ENCODE data around the gene CGB2.
"Not testable (repeated sequence)": the region's sequence is repeated elsewhere in the genome, so short reads cannot be mapped to it uniquely, and the experiment has no call there.

CGB2 gene

DNA sequence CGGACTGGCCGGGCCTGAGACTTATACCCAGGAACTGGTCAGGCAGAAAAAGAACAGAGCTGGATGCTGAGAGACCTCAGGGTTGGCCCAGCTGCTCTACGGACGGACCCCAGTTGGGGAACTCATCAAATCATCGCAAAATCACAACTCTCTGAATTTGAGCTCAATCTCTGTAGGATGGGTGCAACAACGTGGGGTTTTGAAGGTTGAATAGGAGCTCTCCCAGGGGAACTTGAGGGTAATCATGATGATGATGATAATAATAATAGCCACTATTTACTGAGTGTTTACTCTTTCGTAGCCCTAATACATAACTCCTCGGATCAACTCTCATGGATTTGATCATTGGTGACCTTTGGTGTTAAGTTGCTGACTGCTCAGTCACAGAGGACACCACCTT, 1.4 kb upstream of the CGB2 start:
- in situ Hi-C loops (cut with MboI; ENCODE audit: low sequenced_read_pairs), result not testable (repeated sequence)

DNA sequence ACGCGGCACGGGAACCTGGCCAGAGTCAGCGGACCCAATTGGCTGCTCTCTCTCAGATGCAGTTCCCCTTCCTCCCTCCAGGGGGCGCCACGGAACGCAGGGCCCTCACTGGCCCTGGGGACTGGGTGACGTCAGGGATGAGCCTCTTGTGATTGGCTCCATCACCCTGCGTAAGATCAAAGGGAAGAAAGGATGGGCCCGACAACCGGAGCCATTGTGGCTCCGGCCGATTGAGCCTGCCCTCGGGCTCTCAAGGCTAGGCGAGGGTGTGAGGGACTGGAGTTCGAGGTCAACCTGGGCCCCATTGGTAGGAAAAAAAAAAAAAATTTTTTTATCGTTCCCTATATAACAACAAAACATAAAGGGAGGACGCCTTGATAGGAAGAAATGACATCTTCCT, 5.1 kb downstream of the CGB2 start, which contains the start of gene CGB1:
CGB1 (minus strand) TSS at position 81 of the 400 bp plus-strand sequence. CDS start 184 bp downstream, outside the sequence.
- in situ Hi-C loops (cut with MboI; ENCODE audit: low sequenced_read_pairs), result not testable (repeated sequence)

DNA sequence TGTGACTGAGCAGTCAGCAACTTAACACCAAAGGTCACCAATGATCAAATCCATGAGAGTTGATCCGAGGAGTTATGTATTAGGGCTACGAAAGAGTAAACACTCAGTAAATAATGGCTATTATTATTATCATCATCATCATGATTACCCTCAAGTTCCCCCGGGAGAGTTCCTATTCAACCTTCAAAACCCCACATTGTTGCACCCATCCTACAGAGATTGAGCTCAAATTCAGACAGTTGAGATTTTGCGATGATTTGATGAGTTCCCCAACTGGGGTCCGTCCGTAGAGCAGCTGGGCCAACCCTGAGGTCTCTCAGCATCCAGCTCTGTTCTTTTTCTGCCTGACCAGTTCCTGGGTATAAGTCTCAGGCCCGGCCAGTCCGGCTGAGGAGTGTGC, 6.4 kb downstream of the CGB2 start:
- in situ Hi-C loops (cut with MboI; ENCODE audit: low sequenced_read_pairs), result not testable (repeated sequence)

DNA sequence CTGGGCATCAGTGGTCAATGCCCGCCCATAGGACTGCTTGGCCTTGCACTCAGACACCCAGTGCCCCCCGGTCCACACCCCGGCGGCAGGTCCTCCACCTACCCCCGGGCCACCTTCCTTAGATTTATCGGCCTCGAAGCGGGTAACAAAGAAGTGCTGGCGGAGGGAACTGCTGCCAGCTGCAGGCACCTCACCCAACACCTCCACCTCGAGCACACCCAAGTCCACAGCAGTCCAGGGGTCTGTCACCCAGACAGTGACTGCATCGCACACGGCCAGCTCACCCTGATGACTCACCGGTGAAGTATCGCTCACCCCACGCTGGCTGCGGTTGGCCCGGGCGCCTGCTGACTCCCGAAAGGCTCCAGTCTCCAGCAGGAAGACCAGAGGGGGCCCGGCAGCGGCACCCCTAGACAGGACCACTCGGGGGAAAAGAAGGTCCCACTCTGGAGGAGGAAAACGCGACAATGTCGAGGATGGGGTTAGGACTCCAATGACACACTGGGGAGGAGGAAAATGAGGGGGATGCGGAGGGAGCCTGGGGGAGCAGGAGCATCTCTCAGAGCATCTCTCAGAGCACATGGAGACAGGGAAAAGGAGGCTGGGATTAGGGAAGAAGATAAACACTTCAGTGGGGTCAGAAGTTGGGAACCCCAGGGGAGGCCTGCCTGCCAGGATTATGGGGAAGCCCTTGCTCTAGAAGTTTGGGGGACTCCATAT, 7.0 kb downstream of the CGB2 start:
- in situ Hi-C loops (cut with MboI; ENCODE audit: low sequenced_read_pairs), result not testable (repeated sequence)

DNA sequence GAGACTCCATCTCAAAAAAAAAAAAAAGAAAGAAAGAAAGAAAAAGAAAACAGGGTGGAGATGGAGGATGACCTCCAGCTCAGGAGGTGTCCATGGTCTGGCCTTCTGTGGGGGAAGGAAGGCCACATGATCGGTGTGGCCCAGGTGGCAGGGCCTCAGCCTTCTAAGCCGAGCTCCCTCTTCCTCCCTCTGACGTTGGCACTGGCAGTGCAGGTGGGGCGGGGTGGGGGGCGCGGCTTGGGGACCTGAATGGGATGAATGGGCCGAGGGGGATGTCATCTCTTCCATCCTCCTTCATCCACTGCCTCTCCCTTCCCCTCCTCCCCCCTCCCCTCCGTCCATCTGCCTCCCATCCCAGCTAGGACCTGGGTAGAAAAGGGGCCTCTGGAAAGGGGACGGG, 8.0 kb downstream of the CGB2 start:
- in situ Hi-C loops (cut with MboI; ENCODE audit: low sequenced_read_pairs), result not testable (repeated sequence)

DNA sequence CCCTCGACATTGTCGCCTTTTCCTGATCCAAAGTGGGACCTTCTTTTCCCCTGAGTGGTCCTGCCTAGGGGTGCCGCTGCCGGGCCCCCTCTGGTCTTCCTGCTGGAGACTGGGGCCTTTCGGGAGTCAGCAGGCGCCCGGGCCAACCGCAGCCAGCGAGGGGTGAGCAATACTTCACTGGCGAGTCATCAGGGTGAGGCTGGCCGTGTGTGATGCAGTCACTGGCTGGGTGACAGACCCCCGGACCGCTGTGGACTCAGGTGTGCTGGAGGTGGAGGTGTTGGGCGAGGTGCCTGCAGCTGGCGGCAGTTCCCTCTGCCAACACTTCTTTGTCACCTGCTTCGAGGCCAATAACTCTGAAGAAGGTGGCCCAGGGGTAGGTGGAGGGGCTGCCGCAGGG, 10.5 kb downstream of the CGB2 start:
- in situ Hi-C loops (cut with MboI; ENCODE audit: low sequenced_read_pairs), result no loop called here

DNA sequence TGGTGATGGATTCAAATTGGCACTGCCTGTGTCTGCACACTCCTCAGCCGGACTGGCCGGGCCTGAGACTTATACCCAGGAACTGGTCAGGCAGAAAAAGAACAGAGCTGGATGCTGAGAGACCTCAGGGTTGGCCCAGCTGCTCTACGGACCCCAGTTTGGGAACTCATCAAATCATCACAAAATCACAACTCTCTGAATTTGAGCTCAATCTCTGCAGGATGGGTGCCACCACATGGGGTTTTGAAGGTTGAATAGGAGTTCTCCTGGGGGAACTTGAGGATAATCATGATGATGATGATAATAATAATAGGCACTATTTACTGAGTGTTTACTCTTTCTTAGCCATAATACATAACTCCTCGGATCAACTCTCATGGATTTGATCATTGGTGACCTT, 11.0 kb downstream of the CGB2 start:
- in situ Hi-C loops (cut with MboI; ENCODE audit: low sequenced_read_pairs), result not testable (repeated sequence)

DNA sequence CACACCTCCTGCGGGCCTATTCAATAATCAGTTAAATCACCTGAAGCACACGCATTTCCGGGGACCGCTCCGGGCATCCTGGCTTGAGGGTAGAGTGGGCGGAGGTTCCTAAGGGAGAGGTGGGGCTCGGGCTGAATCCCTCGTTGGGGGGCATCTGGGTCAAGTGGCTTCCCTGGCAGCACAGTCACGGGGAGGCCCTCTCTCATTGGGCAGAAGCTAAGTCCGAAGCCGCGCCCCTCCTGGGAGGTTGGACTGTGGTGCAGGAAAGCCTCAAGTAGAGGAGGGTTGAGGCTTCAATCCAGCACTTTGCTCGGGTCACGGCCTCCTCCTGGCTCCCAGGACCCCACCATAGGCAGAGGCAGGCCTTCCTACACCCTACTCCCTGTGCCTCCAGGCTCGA, 11.9 kb downstream of the CGB2 start, which contains the start of gene CGB5:
CGB5 (plus strand) TSS at position 301 of the 400 bp plus-strand sequence. CDS start 362 bp downstream, outside the sequence.
- in situ Hi-C loops (cut with MboI; ENCODE audit: low sequenced_read_pairs), result not testable (repeated sequence)

DNA sequence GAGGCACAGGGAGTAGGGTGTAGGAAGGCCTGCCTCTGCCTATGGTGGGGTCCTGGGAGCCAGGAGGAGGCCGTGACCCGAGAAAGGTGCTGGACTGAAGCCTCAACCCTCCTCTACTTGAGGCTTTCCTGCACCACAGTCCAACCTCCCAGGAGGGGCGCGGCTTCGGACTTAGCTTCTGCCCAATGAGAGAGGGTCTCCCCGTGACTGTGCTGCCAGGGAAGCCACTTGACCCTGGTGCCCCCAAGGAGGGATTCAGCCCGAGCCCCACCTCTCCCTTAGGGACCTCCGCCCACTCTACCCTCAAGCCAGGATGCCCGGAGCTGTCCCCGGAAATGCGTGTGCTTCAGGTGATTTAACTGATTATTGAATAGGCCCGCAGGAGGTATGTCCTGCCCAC, 17.3 kb downstream of the CGB2 start, which contains the start of gene CGB8:
CGB8 (minus strand) TSS at position 101 of the 400 bp plus-strand sequence. CDS start 372 bp downstream, outside the sequence.
- in situ Hi-C loops (cut with MboI; ENCODE audit: low sequenced_read_pairs), result not testable (repeated sequence)

DNA sequence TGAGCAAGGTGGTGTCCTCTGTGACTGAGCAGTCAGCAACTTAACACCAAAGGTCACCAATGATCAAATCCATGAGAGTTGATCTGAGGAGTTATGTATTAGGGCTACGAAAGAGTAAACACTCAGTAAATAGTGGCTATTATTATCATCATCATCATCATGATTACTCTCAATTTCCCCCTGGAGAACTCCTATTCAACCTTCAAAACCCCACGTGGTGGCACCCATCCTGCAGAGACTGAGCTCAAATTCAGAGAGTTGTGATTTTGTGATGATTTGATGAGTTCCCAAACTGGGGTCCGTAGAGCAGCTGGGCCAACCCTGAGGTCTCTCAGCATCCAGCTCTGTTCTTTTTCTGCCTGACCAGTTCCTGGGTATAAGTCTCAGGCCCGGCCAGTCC, 18.1 kb downstream of the CGB2 start:
- in situ Hi-C loops (cut with MboI; ENCODE audit: low sequenced_read_pairs), result not testable (repeated sequence)

DNA sequence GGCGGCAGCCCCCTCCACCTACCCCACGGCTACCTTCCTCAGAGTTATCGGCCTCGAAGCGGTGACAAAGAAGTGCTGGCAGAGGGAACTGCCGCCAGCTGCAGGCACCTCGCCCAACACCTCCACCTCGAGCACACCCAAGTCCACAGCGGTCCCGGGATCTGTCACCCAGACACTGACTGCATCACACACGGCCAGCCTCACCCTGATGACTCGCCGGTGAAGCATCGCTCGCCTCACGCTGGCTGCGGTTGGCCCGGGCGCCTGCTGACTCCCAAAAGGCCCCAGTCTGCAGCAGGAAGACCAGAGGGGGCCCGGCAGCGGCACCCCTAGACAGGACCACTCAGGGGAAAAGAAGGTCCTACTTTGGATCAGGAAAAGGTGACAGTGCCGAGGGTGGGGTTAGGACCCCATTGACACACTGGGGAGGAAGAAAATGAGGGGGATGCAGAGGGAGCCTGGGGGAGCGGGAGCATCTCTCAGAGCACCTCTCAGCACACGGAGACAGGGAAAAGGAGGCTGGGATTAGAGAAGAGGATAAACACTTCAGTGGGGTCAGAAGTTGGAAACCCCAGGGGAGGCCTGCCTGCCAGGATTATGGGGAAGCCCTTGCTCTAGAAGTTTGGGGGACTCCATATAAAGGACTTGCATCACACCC, 18.8 kb downstream of the CGB2 start:
- in situ Hi-C loops (cut with MboI; ENCODE audit: low sequenced_read_pairs), result not testable (repeated sequence)

DNA sequence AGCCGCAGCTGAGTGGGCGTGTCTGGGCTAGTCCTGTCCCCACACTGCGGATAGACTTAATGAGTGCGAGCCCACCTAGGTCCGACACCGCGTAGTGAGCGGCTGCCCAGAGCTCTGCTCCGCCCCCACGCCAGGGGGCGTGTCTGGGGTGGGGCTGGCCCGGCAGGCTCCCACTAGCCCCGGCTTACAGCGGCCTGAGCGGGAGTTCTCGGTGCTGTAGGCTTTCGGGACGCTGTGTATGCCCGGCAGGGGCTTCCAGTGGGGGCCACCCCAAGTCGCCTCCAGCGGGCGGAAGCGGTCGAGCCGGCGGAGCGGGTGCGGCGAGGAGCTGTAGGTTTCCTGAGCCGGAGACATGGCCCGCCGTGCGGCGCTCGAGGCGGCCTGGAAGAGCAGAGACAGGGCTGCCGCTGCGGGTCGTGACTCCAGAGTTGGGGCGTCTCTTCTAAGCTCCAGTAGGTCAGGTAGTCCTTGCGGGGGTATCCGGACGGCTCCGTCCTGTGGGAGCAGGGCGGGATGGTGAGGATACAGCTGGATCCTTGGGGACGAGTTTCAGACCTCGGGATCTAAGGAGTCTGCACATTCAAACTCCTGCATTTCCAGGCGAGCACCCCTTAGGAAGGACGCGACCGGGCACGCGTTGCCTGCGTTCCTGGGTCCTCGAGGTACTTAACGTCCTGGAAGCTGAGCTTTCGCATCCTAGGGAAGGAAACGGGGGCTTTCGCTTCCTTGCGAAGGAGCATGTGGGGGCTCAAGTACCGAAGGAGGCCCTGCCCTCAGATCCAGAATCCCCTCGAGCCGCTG, 24.6 kb downstream of the CGB2 start:
- in situ Hi-C loops (cut with MboI; ENCODE audit: low sequenced_read_pairs), result no loop called here

DNA sequence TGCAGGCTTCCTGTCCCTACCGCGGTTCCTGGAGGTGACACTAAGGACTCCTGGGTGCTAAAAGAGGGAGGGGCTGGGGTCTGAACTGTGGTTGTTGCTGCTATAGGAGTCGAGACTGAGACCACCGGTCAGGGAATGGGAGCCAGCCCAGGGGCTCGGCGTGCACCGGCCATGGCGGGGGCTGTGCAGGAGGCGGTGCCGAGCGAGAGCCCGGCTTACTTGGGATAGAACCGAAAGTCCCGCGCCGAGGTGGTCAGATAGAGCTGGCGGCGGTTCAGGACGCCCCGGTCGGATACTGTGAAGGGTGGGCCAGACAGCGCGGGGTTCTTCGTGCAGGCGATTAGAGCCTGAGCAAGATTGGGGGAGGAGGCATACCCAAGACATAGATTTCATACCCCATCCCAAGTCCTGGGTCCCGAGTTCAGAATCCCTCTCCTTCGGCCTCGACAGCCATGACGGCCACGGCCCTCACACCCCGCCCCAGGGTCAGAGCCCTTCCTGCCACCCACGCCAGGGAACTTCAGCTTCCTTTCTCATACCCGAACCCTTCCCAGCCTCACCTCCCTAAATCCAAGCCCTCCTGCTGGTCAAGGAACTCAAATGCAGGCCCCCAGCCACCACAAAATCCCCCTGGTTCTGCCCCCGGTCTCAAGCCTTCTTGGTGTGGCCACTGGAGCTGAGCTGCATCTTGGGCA, 25.4 kb downstream of the CGB2 start:
- in situ Hi-C loops (cut with MboI; ENCODE audit: low sequenced_read_pairs), result not testable (repeated sequence)

DNA sequence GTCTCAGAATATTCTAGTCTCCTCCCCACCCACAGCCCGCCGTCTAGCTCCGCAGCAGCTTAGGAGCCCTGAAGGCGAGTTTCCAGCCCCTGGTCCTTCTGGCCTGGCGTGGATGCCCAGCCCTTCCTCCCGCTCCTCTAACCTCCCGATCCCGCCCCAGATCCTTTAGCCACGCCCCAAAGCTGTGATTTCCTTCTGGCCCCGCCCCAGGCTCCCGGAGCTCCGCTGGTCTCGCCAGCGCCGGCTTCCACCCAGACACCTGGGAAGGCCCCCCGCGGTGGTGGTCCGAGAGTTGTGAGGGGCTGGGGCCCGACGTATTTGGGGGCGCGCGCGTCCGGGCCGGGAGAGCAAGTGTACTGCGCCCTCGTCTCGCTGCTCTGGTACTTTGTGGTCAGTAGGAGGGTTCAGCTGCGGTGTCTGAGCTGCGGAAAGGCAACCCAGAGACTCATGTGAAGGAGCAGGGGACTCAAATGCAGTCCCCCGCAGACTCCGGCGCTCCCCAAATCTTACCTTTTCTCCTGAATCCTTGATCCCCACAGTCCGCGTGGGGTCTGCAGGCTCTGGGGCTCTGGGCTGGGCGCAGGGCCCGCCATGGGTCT, 26.0 kb downstream of the CGB2 start, which contains the start of gene CGB7:
CGB7 (minus strand) TSS at position 114 of the 599 bp plus-strand sequence. CDS start 2,374 bp downstream, outside the sequence.
- in situ Hi-C loops (cut with MboI; ENCODE audit: low sequenced_read_pairs), result no loop called here

DNA sequence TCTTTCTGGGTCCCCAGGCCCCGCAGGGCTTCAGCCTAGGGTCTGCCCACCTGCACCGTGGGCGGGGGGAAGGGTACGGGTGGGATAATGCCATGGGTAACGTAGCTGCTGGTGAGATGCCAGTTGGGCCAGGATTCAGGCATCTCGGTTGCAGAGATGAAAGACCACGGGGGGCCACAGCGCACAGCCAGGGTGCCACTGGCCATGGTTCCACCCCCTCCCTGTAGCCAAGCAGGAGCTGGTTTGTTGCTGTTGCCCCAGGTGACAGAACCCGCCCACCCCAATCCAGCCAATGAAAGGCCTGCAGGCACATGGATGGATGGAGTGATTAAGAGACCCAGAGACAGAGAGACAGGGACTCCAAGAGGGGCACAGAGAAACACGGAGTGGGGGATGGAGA, 26.9 kb downstream of the CGB2 start:
- in situ Hi-C loops (cut with MboI; ENCODE audit: low sequenced_read_pairs), result no loop called here

DNA sequence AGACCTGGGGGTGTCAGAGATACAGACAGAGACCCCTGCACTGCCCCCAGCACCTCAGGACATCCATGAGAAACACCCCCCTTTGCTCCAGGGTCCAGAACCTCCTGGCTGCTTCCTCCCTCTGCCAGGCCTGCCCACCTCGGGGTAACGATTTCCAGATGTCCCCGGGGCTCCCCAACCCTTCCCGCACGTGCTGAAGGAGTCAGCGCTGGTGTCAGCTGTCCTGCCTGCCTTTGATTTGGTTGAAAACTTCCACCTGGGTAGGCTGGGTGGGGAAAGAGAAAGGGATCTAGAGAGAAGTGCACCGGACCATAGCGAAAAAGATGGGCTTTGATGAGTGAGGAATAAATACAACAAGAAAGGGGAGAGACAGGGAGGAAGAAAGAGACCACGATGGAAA, 27.4 kb downstream of the CGB2 start:
- in situ Hi-C loops (cut with MboI; ENCODE audit: low sequenced_read_pairs), result no loop called here

DNA sequence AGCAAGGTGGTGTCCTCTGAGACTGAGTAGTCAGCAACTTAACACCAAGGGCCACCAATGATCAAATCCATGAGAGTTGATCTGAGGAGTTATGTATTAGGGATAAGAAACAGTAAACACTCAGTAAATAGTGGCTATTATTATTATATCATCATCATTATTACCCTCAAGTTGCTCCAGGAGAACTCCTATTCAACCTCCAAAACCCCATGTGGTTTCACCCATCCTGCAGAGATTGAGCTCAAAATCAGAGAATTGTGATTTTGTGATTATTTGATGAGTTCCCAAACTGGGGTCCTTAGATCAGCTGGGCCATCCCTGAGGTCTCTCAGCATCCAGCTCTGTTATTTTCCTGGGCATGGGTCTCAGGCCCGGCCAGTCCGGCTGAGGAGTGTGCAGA, 29.3 kb downstream of the CGB2 start:
- in situ Hi-C loops (cut with MboI; ENCODE audit: low sequenced_read_pairs), result no loop called here

DNA sequence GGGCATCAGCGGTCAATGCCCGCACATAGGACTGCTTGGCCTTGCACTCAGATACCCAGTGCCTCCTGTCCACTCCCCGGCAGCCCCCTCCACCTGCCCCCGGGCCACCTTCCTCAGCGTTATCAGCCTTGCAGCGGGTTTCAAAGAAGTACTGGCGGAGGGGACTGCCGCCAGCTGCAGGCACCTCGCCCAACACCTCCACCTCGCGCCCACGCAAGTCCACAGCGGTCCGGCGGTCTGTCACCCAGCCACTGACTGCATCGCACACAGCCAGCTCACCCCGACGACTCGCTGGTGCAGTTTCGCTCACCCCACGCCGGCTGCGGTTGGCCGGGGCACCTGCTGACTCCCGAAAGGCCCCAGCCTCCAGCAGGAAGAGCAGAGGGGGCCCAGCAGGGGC, 29.8 kb downstream of the CGB2 start:
- in situ Hi-C loops (cut with MboI; ENCODE audit: low sequenced_read_pairs), result no loop called here

DNA sequence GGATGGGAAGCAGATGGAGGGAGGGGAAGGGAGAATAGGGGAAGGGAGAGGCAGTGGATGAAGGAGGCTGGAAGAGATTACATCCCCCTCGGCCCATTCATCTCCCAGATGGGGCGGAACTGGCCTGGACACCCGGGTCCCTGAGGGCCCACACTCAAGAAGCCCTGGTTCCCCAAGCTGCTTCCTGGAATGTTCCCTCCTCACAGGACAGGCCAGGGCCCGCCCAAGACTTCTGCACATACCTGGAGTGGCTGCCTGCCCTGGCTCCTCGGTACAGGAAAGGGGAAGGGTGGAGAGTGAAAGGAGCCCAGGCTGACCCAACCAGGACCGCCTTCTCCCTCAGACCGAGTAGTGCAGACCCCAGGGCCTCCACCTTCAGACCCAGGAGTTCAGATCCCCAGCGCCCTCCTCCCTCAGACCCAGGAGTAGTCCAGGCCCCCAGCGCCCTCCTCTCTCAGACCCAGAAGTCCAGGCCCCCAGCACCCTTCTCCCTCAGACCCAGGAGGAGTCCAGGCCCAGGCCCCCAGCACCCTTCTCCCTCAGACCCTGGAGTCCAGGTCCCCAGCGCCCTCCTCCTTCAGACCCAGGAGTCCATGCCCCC, 32.4 kb downstream of the CGB2 start:
- in situ Hi-C loops (cut with MboI; ENCODE audit: low sequenced_read_pairs), result no loop called here
